HG03045 (cell line): ENCODE measurements around the gene STARD13.

Experiments
- ATAC-seq: cut with Tn5 transposase; IDR thresholded peaks from one replicate; pipeline ENCODE4 v1.9.1; 2021; ENCODE audit warnings: mild to moderate bottlenecking, moderate library complexity; ENCODE audit not compliant: unreplicated experiment

The STARD13 gene

GRCh38 chr13:33153421-33154404 is 131.8 kb downstream of the STARD13 start:
- ATAC-seq, result no peak

- no peak for ATAC-seq
Measured at GRCh38 chr13:33152389-33152788, 133.2 kb downstream of the STARD13 start.

GRCh38 chr13:33150662-33151061 is 134.9 kb downstream of the STARD13 start:
- ATAC-seq, result no peak

- ATAC-seq, result no peak
Measured at GRCh38 chr13:33150126-33150525, 135.4 kb downstream of the STARD13 start.

GRCh38 chr13:33147832-33148231 is 137.7 kb downstream of the STARD13 start:
- ATAC-seq, result no peak

GRCh38 chr13:33146843-33147611 is 138.5 kb downstream of the STARD13 start:
- ATAC-seq, result peak; percentile 91

GRCh38 chr13:33145667-33146066 is 139.9 kb downstream of the STARD13 start:
- ATAC-seq, result no peak

- ATAC-seq, result no peak
Measured at GRCh38 chr13:33144358-33144784, 141.2 kb downstream of the STARD13 start.

- no peak for ATAC-seq
Measured at GRCh38 chr13:33139780-33140535, 145.6 kb downstream of the STARD13 start.

- no peak for ATAC-seq
Measured at GRCh38 chr13:33139184-33139583, 146.4 kb downstream of the STARD13 start.

GRCh38 chr13:33138441-33138840 is 147.1 kb downstream of the STARD13 start:
- ATAC-seq, result no peak

GRCh38 chr13:33137721-33138120 is 147.8 kb downstream of the STARD13 start:
- no peak for ATAC-seq

GRCh38 chr13:33135097-33135496 is 150.5 kb downstream of the STARD13 start:
- ATAC-seq, result no peak

GRCh38 chr13:33134213-33134612 is 151.3 kb downstream of the STARD13 start:
- ATAC-seq, result no peak

GRCh38 chr13:33132644-33133440 is 152.7 kb downstream of the STARD13 start:
- ATAC-seq, result no peak

- ATAC-seq, result no peak
Measured at GRCh38 chr13:33129886-33130285, 155.7 kb downstream of the STARD13 start.

GRCh38 chr13:33129094-33129832 is 156.3 kb downstream of the STARD13 start:
- no peak for ATAC-seq

- no peak for ATAC-seq
Measured at GRCh38 chr13:33128134-33128533, 157.4 kb downstream of the STARD13 start.

- ATAC-seq, result no peak
Measured at GRCh38 chr13:33127009-33127551, 158.5 kb downstream of the STARD13 start.
